CD4-positive, CD25-positive, alpha-beta regulatory T cell (primary cell): ENCODE data around the gene STAB1. TPM values are rescaled to one million over a fixed set of nuclear protein-coding genes. Genes with fewer than 3 reads are reported as not detected.

ENCODE experiments used
- ATAC-seq, 2 donors: fragments of 150-1000 bp; cut with Tn5 transposase; one replicate each; pipeline ENCODE4 v1.10.0; 2021; ENCODE audit warnings: low read depth in 2 of 2, moderate number of reproducible peaks in 2 of 2, moderate library complexity in 1 of 2
- DNase-seq, 3 donors: peaks; one replicate each; pipeline versions ENCODE4 v3.0.0 to v3.0.0-alpha.2; 2012 to 2022; ENCODE audit warnings: mixed read lengths in 1 of 3
- H3K27ac ChIP-seq: one replicate; pipeline ENCODE4 v1.7.0; 2013; ENCODE audit warnings: mild to moderate bottlenecking, low read length; ENCODE audit not compliant: insufficient read depth, poor library complexity, severe bottlenecking
- H3K27me3 ChIP-seq: one replicate; pipeline ENCODE4 v1.7.0; 2013; ENCODE audit warnings: low read length; ENCODE audit not compliant: control insufficient read depth, insufficient read depth
- H3K36me3 ChIP-seq: one replicate; pipeline ENCODE4 v1.7.0; 2013; ENCODE audit warnings: mild to moderate bottlenecking, low read length, moderate library complexity; ENCODE audit not compliant: control insufficient read depth, insufficient read depth
- H3K4me1 ChIP-seq: 2 replicates; pipeline ENCODE4 v1.7.0; 2013; ENCODE audit warnings: mild to moderate bottlenecking, low read length; ENCODE audit not compliant: insufficient read depth, control insufficient read depth, poor library complexity, severe bottlenecking
- H3K4me3 ChIP-seq: one replicate; pipeline ENCODE4 v1.7.0; 2013; ENCODE audit warnings: low read depth, mild to moderate bottlenecking, low read length, moderate library complexity
- H3K9me3 ChIP-seq, 2 experiments: 1 replicate in 1 of 2; 2 replicates in 1 of 2; pipeline ENCODE4 v1.7.0; 2013; ENCODE audit warnings: low read length in 2 of 2, mild to moderate bottlenecking in 1 of 2, moderate library complexity in 1 of 2; ENCODE audit not compliant: control insufficient read depth in 2 of 2
- H3K27ac Mint-ChIP-seq, 3 donors: one replicate each; pipeline ENCODE4 v1.8.0; 2020 to 2022; ENCODE audit warnings: mild to moderate bottlenecking in 3 of 3, mixed read lengths in 3 of 3, moderate library complexity in 2 of 3
- H3K27me3 Mint-ChIP-seq: one replicate; pipeline ENCODE4 v1.8.0; 2022; ENCODE audit warnings: mild to moderate bottlenecking, mixed read lengths
- H3K36me3 Mint-ChIP-seq: one replicate; pipeline ENCODE4 v1.8.0; 2020; ENCODE audit warnings: mixed read lengths
- H3K4me1 Mint-ChIP-seq, 4 donors: one replicate each; pipeline ENCODE4 v1.8.0; 2020 to 2022; ENCODE audit warnings: mixed read lengths in 4 of 4, mild to moderate bottlenecking in 1 of 4
- H3K4me3 Mint-ChIP-seq, 4 donors: one replicate each; pipeline ENCODE4 v1.8.0; 2020 to 2022; ENCODE audit warnings: mild to moderate bottlenecking in 4 of 4, mixed read lengths in 4 of 4, moderate library complexity in 3 of 4
- H3K9me3 Mint-ChIP-seq, 7 donors: one replicate each; pipeline ENCODE4 v1.8.0; 2020 to 2022; ENCODE audit warnings: mixed read lengths in 7 of 7, mild to moderate bottlenecking in 3 of 7, moderate library complexity in 2 of 7
- polyA plus RNA-seq, 4 donors: library from polyadenylated mRNA; unstranded; fragments of 300-500 nt; fragmentation: Illumina TruSeq; gene quantifications; one replicate each; pipeline ENCODE4 v1.2.3, GENCODE V29; 2021
- total RNA-seq: library from RNA; stranded (reverse); gene quantifications from one replicate; pipeline ENCODE4 v1.2.3, GENCODE V29; 2022

The STAB1 gene
- total and polyA plus RNA-seq, 5 donors from 2014 or later = 0.42 TPM; not detected in 4

DNA sequence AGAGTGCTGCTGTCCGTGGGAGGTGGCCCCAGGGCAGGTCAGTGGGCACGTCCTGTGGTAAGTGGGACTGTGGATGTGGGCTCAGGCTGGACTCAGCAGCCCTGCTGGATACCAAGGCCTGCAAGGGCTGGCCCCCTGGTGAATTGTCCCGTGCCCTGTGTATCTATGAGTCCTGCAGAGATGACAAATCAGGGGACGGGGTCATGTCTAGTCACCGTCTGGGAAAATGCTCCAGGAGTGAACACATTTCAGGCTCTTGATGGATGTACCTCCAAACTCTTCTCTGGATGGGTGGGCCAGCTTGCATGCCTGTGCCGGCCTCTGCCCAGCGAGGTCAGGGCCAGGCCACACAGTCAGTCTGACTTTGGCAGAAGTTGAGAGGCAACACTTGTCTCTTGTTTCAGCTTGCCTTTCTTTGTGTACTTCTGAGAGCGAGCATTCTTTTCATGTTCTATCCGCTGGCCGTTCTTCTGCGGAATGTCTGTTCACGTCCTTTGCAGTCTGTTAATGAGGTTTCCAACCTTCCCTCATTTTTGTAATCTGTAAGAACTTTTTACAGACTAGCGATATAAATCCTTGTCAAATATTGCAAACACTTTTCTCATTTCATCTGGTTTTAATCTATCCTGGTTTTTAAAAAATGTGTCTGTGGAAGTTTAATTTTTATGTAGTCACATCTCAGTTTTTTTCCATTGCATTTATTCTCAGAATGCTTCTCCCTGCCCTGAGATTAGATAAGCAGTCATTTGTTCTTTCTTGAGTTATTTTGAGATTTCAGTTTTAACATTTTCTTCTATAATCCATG lies 11.4 kb upstream of the STAB1 start:
- Mint-ChIP-seq H3K9me3 (no peaks in the 10 kb centered on the region), H3K27me3 (no peaks in the 10 kb centered on the region), H3K27ac (peak overlapping the region in 1 of 3 donors; percentile 37), H3K36me3 (peaks cover 16% of the 10 kb centered on the region), H3K4me1 (no peaks in the 10 kb centered on the region), H3K4me3 (no peak overlapping the region)
- H3K4me3 ChIP-seq = no peak overlapping the region
- H3K27me3 ChIP-seq = no peaks in the 10 kb centered on the region
- no peak for ATAC-seq
- no peak overlapping the region for H3K27ac ChIP-seq
- H3K36me3 ChIP-seq = peaks cover 53% of the 10 kb centered on the region
- no peak for DNase-seq
- no peaks in the 10 kb centered on the region for H3K9me3 ChIP-seq
- no peaks in the 10 kb centered on the region for H3K4me1 ChIP-seq

DNA sequence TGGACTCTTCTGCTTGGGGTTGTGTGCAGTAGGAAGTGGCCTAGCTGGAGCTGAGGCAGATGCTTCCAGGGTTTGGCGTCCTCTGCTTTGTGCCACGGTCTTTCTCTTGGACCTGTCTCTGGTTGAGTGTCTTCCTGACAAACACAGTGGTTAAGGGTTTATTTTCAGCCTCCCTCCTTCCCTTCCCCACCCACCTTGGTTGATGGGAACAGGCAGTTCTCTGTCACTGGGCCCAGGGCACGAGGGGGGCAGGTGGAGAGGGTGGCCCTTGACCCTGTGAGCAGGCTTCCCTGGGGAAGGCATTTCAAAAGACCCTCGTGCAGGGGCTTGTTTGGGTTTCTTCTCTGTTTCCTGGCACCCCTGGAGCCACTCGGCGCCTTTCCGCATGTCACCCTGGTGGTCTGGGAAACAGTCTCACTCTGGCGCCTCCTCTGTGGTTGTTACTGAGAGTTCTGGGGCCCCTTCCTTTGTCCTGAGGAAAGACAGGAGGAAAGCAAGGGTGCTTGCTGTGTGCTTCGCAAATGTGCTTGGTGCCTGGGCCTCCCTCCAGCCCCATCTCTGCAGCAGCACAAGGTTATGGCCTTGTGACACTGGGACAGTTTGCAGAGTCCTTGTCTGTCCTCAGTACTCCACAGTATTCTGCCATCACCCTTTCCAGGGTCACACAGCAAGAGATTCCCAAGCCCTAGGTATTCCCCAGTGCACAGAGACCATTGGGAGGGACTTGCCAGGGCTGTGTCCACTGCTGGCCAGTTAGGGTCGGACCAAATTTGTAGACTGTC lies 10.3 kb upstream of the STAB1 start:
- peaks cover 52% of the 10 kb centered on the region for H3K36me3 ChIP-seq
- no peaks in the 10 kb centered on the region for H3K27me3 Mint-ChIP-seq
- H3K4me3 ChIP-seq = no peak overlapping the region
- H3K27me3 ChIP-seq = no peaks in the 10 kb centered on the region
- no peaks in the 10 kb centered on the region for H3K9me3 ChIP-seq
- no peaks in the 10 kb centered on the region for H3K9me3 Mint-ChIP-seq
- ATAC-seq (no peak), DNase-seq (no peak)
- H3K27ac ChIP-seq = no peak overlapping the region
- H3K4me3 Mint-ChIP-seq = peak overlapping the region in 1 of 4 donors; percentile 11
- peaks cover 17% of the 10 kb centered on the region for H3K36me3 Mint-ChIP-seq
- H3K4me1 Mint-ChIP-seq = no peaks in the 10 kb centered on the region
- no peaks in the 10 kb centered on the region for H3K4me1 ChIP-seq
- H3K27ac Mint-ChIP-seq = peak overlapping the region in 1 of 3 donors; percentile 65

DNA sequence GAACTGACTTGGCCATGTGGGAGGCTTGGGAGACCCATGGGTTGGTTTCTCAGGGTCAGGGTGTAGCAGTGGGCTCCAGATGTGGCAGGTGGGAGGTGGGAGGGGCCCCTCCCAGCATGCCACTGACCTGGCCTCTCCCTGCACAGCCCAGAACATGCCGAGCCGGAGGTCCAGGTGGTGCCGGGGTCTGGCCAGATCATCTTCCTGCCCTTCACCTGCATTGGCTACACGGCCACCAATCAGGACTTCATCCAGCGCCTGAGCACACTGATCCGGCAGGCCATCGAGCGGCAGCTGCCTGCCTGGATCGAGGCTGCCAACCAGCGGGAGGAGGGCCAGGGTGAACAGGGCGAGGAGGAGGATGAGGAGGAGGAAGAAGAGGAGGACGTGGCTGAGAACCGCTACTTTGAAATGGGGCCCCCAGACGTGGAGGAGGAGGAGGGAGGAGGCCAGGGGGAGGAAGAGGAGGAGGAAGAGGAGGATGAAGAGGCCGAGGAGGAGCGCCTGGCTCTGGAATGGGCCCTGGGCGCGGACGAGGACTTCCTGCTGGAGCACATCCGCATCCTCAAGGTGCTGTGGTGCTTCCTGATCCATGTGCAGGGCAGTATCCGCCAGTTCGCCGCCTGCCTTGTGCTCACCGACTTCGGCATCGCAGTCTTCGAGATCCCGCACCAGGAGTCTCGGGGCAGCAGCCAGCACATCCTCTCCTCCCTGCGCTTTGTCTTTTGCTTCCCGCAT lies 7.9 kb upstream of the STAB1 start:
- Mint-ChIP-seq H3K36me3 (peaks cover 25% of the 10 kb centered on the region), H3K27ac (peak overlapping the region in 1 of 3 donors; percentile 49), H3K9me3 (no peaks in the 10 kb centered on the region), H3K4me1 (no peaks in the 10 kb centered on the region), H3K27me3 (no peaks in the 10 kb centered on the region), H3K4me3 (no peak overlapping the region)
- no peak overlapping the region for H3K4me3 ChIP-seq
- H3K9me3 ChIP-seq = no peaks in the 10 kb centered on the region
- no peaks in the 10 kb centered on the region for H3K27me3 ChIP-seq
- no peak for DNase-seq
- no peaks in the 10 kb centered on the region for H3K4me1 ChIP-seq
- peaks cover 50% of the 10 kb centered on the region for H3K36me3 ChIP-seq
- ATAC-seq = no peak
- H3K27ac ChIP-seq = no peak overlapping the region

DNA sequence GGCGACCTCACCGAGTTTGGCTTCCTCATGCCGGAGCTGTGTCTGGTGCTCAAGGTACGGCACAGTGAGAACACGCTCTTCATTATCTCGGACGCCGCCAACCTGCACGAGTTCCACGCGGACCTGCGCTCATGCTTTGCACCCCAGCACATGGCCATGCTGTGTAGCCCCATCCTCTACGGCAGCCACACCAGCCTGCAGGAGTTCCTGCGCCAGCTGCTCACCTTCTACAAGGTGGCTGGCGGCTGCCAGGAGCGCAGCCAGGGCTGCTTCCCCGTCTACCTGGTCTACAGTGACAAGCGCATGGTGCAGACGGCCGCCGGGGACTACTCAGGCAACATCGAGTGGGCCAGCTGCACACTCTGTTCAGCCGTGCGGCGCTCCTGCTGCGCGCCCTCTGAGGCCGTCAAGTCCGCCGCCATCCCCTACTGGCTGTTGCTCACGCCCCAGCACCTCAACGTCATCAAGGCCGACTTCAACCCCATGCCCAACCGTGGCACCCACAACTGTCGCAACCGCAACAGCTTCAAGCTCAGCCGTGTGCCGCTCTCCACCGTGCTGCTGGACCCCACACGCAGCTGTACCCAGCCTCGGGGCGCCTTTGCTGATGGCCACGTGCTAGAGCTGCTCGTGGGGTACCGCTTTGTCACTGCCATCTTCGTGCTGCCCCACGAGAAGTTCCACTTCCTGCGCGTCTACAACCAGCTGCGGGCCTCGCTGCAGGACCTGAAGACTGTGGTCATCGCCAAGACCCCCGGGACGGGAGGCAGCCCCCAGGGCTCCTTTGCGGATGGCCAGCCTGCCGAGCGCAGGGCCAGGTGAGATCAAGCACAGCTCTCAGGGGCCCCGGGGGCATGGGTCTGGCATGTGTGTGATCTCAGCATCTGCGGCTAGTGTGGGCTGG lies 7.1 kb upstream of the STAB1 start:
- DNase-seq (no peak), ATAC-seq (no peak)
- no peak overlapping the region for H3K4me3 ChIP-seq
- H3K36me3 ChIP-seq = peaks cover 56% of the 10 kb centered on the region
- Mint-ChIP-seq H3K9me3 (no peaks in the 10 kb centered on the region), H3K4me1 (no peaks in the 10 kb centered on the region), H3K27me3 (no peaks in the 10 kb centered on the region), H3K27ac (peak overlapping the region in 1 of 3 donors; percentile 49), H3K36me3 (peaks cover 32% of the 10 kb centered on the region), H3K4me3 (no peak overlapping the region)
- H3K4me1 ChIP-seq = no peaks in the 10 kb centered on the region
- H3K9me3 ChIP-seq = no peaks in the 10 kb centered on the region
- H3K27ac ChIP-seq = no peak overlapping the region
- no peaks in the 10 kb centered on the region for H3K27me3 ChIP-seq

DNA sequence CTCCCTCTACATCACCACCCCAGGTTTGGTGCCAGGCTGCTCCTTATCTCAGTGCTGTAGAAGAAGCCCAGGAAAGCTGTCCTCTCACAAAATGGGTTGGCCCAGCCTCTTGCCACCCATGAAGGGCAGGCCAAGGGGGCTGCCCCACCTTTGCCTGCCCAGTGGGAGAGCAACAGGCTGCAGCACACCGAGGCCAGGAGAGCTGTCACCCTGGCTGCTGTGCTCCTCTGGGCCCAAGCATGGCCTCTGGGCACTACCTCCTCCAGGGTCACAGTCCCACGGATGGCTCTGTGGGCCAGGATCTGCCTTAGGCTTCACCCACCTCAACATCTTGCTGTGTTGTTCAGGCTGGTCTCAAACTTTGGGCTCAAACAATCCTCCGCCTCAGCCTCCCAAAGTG lies 6.4 kb upstream of the STAB1 start:
- no peaks in the 10 kb centered on the region for H3K27me3 ChIP-seq
- ATAC-seq (no peak), DNase-seq (no peak)
- peaks cover 56% of the 10 kb centered on the region for H3K36me3 ChIP-seq
- no peak overlapping the region for H3K4me3 ChIP-seq
- no peaks in the 10 kb centered on the region for H3K27me3 Mint-ChIP-seq
- H3K4me1 ChIP-seq = no peaks in the 10 kb centered on the region
- no peak overlapping the region for H3K27ac Mint-ChIP-seq
- no peak overlapping the region for H3K4me3 Mint-ChIP-seq
- H3K36me3 Mint-ChIP-seq = peaks cover 31% of the 10 kb centered on the region
- H3K9me3 ChIP-seq = no peaks in the 10 kb centered on the region
- no peaks in the 10 kb centered on the region for H3K4me1 Mint-ChIP-seq
- no peaks in the 10 kb centered on the region for H3K9me3 Mint-ChIP-seq
- H3K27ac ChIP-seq = no peak overlapping the region

DNA sequence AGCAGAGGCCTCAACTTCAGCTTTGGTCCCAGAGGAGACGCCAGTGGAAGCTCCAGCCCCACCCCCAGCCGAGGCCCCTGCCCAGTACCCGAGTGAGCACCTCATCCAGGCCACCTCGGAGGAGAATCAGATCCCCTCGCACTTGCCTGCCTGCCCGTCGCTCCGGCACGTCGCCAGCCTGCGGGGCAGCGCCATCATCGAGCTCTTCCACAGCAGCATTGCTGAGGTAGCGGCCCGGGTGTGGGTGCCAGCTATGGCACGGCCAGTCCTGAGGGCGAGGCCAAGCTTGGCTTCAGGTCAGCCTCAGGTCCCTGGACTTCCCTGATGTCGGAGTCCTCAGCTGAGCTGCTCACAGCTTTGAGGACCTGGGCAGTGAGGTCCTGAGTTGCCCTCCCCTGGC lies 5.7 kb upstream of the STAB1 start:
- no peaks in the 10 kb centered on the region for H3K9me3 Mint-ChIP-seq
- peaks cover 26% of the 10 kb centered on the region for H3K36me3 Mint-ChIP-seq
- peaks cover 0 to 2% (median 0%) of the 10 kb centered on the region in 4 donors for H3K4me1 Mint-ChIP-seq
- Histone ChIP-seq H3K36me3 (peaks cover 56% of the 10 kb centered on the region), H3K27me3 (no peaks in the 10 kb centered on the region), H3K4me1 (no peaks in the 10 kb centered on the region), H3K4me3 (no peak overlapping the region), H3K27ac (no peak overlapping the region), H3K9me3 (no peaks in the 10 kb centered on the region)
- H3K27me3 Mint-ChIP-seq = no peaks in the 10 kb centered on the region
- no peak for DNase-seq
- ATAC-seq = no peak
- H3K4me3 Mint-ChIP-seq = no peak overlapping the region
- no peak overlapping the region for H3K27ac Mint-ChIP-seq
